ENCODE measurements around the gene USH1C. TPM values are rescaled to one million over a fixed set of nuclear protein-coding genes. Genes with fewer than 3 reads are reported as not detected.

The USH1C gene
- total RNA-seq, 2 donors from 2014 or later = not detected

GRCh38 chr11:17574141-17575091 is 30.2 kb upstream of the USH1C start:
- 94% methylated on average over 9 of the region's 9 CpGs for WGBS
- Histone ChIP-seq H3K4me3 (no peak overlapping the region), H3K27me3 (replicated peaks; ENCODE audit: insufficient read depth) (no peaks in the 10 kb centered on the region), H3K9me3 (no peaks in the 10 kb centered on the region), H3K36me3 (no peaks in the 10 kb centered on the region), H3K27ac (no peak overlapping the region), H3K4me1 (replicated peaks) (no peaks in the 10 kb centered on the region)
- no peak for TF ChIP-seq POLR2A (IDR thresholded peaks at IDR 0.05)
- no peak for TF ChIP-seq CTCF (IDR thresholded peaks at IDR 0.05)
- TF ChIP-seq POLR2AphosphoS5 (IDR thresholded peaks at IDR 0.05) = no peak
- DNase-seq (ENCODE audit: low spot score) = no peak
- intact Hi-C loops (cut with DNase I) = no loop called here

GRCh38 chr11:17573526-17573925 is 29.3 kb upstream of the USH1C start:
- intact Hi-C loops (cut with DNase I) = no loop called here
- H3K27me3 ChIP-seq (replicated peaks; ENCODE audit: insufficient read depth) = no peaks in the 10 kb centered on the region
- H3K4me3 ChIP-seq = no peak overlapping the region
- no peak for DNase-seq (ENCODE audit: low spot score)
- 94% methylated on average over 3 of the region's 3 CpGs for WGBS
- H3K4me1 ChIP-seq (replicated peaks) = no peaks in the 10 kb centered on the region
- no peak overlapping the region for H3K27ac ChIP-seq
- no peaks in the 10 kb centered on the region for H3K9me3 ChIP-seq
- no peaks in the 10 kb centered on the region for H3K36me3 ChIP-seq
- TF ChIP-seq CTCF (IDR thresholded peaks at IDR 0.05) = no peak
- TF ChIP-seq POLR2A (IDR thresholded peaks at IDR 0.05) = no peak
- TF ChIP-seq POLR2AphosphoS5 (IDR thresholded peaks at IDR 0.05) = no peak

GRCh38 chr11:17572791-17573460 is 28.7 kb upstream of the USH1C start:
- no peak for DNase-seq (ENCODE audit: low spot score)
- TF ChIP-seq POLR2AphosphoS5 (IDR thresholded peaks at IDR 0.05) = no peak
- intact Hi-C loops (cut with DNase I) = no loop called here
- H3K27ac ChIP-seq = no peak overlapping the region
- no peaks in the 10 kb centered on the region for H3K36me3 ChIP-seq
- H3K27me3 ChIP-seq (replicated peaks; ENCODE audit: insufficient read depth) = no peaks in the 10 kb centered on the region
- no peaks in the 10 kb centered on the region for H3K4me1 ChIP-seq (replicated peaks)
- H3K4me3 ChIP-seq = no peak overlapping the region
- H3K9me3 ChIP-seq = no peaks in the 10 kb centered on the region
- WGBS = 79% methylated on average over 20 of the region's 20 CpGs

- no peaks in the 10 kb centered on the region for H3K36me3 ChIP-seq
- no peak overlapping the region for H3K27ac ChIP-seq
- no peaks in the 10 kb centered on the region for H3K4me1 ChIP-seq (replicated peaks)
- no peak for DNase-seq (ENCODE audit: low spot score)
- intact Hi-C loops (cut with DNase I) = no loop called here
- H3K27me3 ChIP-seq (replicated peaks; ENCODE audit: insufficient read depth) = no peaks in the 10 kb centered on the region
- no peak overlapping the region for H3K4me3 ChIP-seq
- WGBS = 43% methylated on average over 3 of the region's 3 CpGs
- TF ChIP-seq CTCF (IDR thresholded peaks at IDR 0.05) (no peak), POLR2A (IDR thresholded peaks at IDR 0.05) (no peak), POLR2AphosphoS5 (IDR thresholded peaks at IDR 0.05) (no peak)
- no peaks in the 10 kb centered on the region for H3K9me3 ChIP-seq
Observed at GRCh38 chr11:17572359-17572690, 28.1 kb upstream of the USH1C start.

- no peak overlapping the region for H3K27ac ChIP-seq
- H3K27me3 ChIP-seq (replicated peaks; ENCODE audit: insufficient read depth) = no peaks in the 10 kb centered on the region
- no peaks in the 10 kb centered on the region for H3K36me3 ChIP-seq
- TF ChIP-seq POLR2A (IDR thresholded peaks at IDR 0.05) (no peak), POLR2AphosphoS5 (IDR thresholded peaks at IDR 0.05) (no peak), CTCF (IDR thresholded peaks at IDR 0.05) (no peak)
- WGBS = 86% methylated on average over 14 of the region's 14 CpGs
- no peaks in the 10 kb centered on the region for H3K9me3 ChIP-seq
- DNase-seq (ENCODE audit: low spot score) = no peak
- H3K4me3 ChIP-seq = no peak overlapping the region
- intact Hi-C loops (cut with DNase I) = no loop called here
- H3K4me1 ChIP-seq (replicated peaks) = no peaks in the 10 kb centered on the region
Observed at GRCh38 chr11:17571431-17572358, 27.5 kb upstream of the USH1C start.

All from prostate gland (tissue), 2 donors.